HUDEP-2 (cell line): Measurements from ENCODE around the gene DHRS2.
A peak's percentile ranks its signal among the peaks of the same experiment; 100 is the strongest.
"Not testable (repeated sequence)": the region's sequence is repeated elsewhere in the genome, so short reads cannot be mapped to it uniquely, and the experiment has no call there.

Experiments used
- DNase-seq, 76 experiments: peaks; one replicate each; lab custom pipeline; 2025; ENCODE audit not compliant: unreplicated experiment in 76 of 76; lab: John Stamatoyannopoulos, UW

The DHRS2 gene

DNA sequence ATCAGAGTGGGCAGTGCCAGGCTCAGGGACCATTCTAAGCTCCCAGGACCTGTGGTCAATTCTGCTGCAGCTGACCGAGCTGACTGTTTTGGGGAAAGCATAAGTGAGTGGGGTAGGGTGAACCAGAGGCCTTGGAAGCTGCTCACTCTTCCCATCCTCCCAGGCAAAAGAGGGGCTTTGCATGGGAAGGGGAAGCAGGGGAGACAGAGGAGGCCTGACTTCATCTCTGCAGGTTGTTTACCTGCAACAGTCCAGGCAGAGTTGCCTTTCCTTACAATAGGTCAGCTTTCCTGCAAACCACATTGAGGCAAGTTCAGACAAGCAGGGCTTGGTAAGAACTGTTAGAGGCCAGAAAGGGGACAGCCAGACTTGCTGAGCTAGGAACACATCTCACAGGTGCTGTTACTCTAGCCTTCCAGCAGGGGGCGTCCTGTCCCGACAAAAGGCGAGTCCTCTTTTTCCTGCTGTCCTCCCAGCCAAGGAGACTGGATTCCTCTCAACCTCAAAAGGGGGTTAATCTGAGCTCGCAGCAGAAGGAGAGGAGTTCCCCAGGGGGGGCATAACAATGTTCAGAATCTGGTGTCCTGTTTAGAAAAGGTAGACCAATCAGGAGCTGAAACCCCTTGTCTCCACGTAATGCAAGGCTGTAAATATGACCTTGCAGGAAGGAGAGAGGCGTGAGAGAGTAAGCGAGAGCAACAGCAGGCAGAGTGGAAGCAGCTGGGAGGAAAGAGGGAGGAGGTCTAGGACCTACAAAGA lies 4.3 kb upstream of the DHRS2 start:
- peak in 54 of 76 experiments; percentile 4 to 72 (median 31) for DNase-seq

- DNase-seq, result no peak
These were observed 3.6 kb upstream of the DHRS2 start for GRCh38 chr14:23632461-23633159.

GRCh38 chr14:23633160-23633701 lies 2.9 kb upstream of the DHRS2 start:
- DNase-seq, result no peak

DNA sequence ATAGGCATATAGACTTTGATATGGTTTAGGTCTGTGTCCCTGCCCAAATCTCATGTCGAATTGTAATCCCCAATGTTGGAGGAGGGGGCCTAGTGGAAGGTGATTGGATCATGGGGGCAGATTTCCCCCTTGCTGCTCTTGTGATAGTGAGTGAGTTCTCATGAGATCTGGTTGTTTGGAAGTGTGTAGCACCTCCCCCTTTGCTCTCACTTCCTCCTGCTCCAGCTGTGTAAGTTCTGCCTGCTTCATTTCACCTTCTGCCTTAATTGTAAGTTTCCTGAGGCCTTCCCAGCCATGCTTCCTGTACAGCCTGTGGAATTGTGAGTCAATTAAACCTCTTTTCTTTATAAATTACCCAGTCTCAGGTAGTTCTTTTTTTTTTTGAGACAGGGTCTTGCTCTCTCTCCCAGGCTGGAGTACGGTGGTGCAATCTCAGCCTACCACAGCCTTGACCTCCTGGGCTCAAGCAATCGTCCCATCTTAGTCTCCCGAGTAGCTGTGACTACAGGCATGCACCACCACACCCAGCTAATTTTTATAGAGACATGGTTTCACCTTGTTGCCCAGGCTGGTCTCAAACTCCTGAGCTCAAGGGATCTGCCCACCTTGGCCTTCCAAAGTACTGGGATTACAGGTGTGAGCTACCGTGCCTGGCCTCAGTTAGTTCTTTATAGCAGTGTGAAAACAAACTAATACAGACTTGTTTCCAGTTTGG lies 1.3 kb upstream of the DHRS2 start:
- DNase-seq, result not testable (repeated sequence)

DNA sequence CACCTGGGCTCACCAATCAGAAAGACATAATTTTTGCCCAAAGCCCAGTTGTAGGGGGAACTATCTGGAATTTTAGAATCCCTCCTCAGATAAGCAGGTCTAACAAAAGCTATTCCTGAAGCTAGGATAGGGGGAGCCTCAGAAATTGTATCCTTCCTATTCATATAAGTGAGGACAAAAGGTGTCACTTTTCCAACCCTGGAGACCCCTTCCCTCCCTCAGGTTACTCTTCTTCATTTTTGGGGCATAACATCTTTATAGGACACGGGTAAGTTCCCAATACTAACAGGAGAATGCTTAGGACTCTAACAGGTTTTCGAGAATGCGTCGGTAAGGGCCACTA lies 1.1 kb downstream of the DHRS2 start:
- DNase-seq, result not testable (repeated sequence)

DNA sequence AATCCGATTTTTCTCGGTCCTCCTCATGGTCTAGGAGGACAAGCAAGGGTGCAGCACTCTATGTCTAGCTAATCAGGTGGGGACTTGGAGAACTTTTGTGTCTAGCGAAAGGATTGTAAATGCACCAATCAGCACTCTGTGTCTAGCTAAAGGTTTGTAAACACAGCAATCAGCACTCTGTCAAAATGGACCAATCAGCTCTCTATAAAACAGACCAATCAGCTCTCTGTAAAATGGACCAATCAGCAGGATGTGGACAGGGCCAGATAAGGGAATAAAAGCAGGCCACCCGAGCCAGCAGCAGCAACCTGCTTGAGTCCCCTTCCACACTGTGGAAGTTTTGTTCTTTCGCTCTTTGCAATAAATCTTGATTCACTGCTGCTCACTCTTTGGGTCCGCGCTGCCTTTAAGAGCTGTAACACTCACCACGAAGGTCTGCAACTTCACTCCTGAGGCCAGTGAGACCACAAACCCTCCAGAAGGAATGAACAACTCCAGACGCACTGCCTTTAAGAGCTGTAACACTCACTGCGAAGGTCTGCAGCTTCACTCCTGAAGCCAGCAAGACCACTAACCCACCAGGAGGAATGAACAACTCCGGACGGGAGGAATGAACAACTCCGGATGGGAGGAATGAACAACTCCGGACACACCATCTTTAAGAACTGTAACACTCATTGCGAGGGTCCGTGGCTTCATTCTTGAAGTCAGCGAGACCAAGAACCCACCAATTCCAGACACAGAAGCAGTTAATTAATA lies 1.7 kb downstream of the DHRS2 start:
- DNase-seq, result not testable (repeated sequence)

DNA sequence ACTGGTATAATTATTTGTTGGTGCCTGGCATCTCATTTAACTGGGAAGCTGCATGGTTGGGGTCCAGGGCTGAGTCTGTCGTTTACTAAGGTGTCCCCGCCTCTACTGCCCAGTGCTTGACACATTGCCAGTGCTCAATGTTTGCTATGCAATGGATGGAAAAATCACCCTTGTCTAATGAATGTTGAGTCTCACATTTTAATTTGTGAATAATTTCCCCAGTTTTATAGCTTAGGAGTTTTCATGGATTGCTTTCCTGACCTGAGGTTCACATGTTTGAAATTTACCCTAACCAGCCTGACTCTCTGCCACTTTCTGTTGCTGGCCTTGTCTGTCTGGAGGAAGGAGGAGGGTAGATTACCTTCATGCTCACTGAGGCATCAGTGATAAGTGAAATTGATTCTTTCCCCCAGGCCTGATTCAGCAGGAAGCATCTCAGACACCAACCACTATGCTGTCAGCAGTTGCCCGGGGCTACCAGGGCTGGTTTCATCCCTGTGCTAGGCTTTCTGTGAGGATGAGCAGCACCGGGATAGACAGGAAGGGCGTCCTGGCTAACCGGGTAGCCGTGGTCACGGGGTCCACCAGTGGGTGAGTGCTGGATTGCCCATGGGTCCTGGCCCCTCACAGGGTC lies 2.4 kb downstream of the DHRS2 start:
- no peak for DNase-seq

DNA sequence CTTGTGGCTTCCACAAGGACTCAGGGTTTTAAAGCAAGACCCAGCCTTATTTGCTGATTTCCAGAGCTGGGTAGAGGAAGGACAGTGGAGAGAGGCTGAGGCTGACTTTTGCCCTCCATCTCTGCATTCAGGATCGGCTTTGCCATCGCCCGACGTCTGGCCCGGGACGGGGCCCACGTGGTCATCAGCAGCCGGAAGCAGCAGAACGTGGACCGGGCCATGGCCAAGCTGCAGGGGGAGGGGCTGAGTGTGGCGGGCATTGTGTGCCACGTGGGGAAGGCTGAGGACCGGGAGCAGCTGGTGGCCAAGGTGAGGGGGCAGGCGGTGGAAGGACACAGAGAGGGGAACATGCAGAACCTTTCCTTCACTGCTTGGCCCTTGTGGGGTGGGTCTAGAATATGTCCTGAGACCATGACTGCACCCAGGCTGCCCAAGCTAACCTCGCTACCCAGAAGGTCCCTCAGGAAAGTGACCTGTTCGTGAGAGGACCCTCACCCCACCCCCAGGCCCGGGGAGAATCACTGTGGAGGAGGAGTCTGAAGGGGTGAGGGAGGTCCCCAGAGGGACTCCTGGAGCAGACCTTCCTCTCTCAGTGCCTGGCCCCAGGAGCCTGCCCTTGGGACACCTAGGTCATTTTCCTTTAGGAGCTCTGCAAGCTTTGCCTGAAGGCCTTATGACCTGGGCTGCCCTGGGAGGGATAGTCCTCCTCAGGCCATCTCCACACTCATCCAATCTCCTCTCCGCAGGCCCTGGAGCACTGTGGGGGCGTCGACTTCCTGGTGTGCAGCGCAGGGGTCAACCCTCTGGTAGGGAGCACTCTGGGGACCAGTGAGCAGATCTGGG lies 3.1 kb downstream of the DHRS2 start:
- no peak for DNase-seq

- DNase-seq, result no peak
These were observed 3.8 kb downstream of the DHRS2 start for GRCh38 chr14:23639891-23640523.

DNA sequence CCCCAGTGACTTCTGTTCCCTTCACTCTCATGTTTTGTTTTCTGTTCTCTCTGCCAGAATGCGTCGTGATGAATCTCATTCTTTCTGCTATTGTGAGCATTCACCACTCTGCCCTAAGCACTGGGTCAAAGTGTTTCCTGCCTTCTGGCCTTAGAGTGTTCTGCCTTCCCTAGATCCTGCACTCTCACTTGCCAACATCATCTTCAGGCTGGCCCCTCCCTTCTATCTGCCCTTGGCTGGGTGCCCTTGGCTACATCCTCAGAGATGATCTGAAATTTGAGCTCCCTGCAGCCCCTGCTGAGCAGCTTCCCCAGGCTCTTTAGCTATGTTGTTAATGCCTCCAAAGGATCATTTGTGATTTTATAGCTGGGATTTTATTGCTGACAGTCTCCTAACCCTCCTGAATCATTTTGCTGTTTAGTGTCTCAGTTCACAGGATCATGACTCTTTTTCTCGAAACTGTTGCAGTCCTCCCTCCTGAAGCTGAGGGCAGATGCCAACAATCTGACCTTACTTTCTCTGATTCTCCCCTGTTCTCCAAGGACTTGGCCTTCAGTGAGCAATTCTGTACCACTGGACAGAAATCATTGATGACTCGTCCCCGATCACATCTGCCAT lies 4.5 kb downstream of the DHRS2 start:
- peak in 3 of 76 experiments; percentile 3 to 17 (median 7) for DNase-seq

GRCh38 chr14:23641180-23641914 lies 5.2 kb downstream of the DHRS2 start:
- no peak for DNase-seq

DNA sequence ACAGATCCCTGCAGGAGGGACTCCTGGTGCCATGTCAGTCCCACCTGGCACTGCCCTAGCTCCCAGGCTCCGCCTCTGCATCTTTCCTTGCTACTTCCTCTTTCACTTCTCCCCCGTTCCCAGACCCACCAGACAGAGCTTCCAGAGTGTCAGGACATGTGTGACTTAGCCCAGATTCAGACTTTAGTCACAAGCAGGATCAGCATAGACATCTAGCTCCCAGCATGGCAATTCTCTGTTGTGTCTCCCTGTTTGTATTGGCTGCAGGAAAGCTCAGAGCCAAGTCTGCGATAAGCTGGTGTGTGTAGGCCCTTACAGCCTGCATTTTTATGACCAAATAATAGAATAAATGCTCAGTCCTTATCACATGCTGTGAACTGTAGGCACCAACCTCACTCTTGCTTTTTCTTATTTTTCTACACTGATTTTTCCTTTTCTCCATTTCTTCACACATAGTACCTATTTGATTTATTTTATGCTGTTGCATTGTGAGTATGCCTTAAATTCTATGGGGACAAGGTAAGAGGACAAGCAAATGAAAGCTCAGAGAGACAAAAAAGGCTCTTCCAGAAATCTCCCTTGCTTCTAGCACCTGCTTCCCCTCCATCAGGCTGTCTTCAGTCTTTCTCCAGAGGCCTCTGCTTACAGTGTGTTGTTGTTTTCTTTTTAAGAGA lies 5.9 kb downstream of the DHRS2 start:
- DNase-seq, result no peak

DNA sequence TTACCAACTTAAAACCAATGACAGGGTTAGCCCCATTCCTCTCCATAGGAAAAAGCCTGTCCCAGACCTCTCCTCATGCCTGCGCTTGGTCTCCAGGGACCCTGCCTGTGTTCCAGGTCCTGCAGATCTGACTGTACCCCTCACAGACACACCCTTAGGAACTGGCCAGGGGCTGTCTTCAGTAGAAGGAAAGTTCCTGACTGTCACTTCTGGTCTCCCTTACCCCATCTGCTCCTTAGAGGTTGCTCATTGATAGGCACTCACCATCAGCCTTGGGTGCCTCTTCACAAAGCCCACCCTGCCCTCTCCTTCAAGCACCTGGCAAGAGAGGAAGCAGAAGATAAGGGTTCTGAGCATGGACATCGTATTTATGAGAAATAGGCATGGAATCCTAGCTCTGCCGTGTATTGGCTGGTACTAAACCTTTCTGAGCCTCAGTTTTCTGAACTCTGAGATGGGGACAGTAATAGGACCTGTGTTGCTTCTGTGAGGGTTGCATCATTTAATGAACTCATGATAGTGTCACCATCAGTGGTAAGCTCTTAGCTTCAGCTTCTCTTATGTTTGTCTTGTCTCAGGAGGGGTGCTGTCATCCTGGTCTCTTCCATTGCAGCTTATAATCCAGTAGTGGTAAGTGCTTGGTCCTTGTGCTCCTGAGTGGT lies 7.5 kb downstream of the DHRS2 start:
- no peak for DNase-seq

DNA sequence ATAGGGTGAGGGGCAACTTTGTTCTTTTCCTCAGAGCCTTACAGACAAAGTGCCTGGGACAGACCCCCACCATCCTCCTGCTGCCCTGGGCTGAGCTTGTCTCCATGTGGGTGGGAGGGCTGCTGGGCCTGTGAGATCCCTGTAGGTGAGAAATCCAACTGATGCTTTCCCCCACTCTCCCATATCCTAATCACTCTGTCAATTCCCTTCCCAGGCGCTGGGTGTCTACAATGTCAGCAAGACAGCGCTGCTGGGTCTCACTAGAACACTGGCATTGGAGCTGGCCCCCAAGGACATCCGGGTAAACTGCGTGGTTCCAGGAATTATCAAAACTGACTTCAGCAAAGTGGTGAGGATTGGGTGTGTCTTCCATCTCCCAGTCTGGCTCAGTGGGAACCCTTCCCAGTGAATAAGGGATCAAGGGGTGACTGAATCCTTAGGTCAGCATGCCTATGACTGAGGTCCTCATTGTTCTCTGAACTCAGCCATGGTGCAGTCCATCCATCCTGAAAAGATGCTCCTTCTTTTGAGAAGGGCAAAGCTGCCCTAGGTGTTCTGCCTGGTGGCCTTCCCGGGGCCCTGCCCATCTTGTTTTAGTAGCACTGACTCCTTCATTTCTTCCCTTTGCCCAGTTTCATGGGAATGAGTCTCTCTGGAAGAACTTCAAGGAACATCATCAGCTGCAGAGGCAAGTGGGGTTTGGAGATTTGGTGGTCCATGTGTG lies 8.2 kb downstream of the DHRS2 start:
- DNase-seq, result no peak

DNA sequence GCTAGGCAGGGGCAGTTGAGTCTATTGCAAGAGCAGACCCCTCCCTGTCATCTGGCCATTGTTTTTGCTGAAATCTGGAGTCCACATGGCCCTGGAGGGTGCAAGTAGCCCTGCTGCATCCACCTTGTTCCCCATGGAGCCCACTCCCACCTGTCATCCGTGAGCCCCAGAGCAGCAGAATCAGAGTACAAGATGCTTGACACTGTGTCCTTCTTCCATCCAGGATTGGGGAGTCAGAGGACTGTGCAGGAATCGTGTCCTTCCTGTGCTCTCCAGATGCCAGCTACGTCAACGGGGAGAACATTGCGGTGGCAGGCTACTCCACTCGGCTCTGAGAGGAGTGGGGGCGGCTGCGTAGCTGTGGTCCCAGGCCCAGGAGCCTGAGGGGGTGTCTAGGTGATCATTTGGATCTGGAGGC lies 8.8 kb downstream of the DHRS2 start:
- DNase-seq, result no peak

DNA sequence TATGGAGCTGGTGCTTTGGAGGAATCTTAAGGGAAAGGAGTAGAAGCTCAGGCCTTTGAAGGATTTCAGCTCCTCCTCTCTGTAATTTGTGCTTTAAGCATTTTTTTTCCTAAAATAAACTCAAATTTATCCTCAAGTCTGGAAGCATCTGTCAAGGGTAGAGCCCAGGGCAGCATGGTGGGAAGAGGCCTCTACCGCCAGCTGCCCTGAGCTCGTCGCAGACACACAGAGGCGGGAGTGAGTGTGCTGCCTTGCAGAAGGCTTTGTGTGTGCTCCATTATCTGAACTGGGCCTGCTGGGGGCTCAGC lies 9.3 kb downstream of the DHRS2 start:
- DNase-seq, result no peak
